NK-92 (cell line): ENCODE data around the gene MTA1.

ENCODE experiments used
- DNase-seq: peaks from one replicate; lab custom pipeline; 2025; ENCODE audit not compliant: unreplicated experiment; lab: John Stamatoyannopoulos, UW

MTA1 gene

GRCh38 chr14:105442125-105442524, 22.5 kb downstream of the MTA1 start:
- no peak for DNase-seq

- DNase-seq = no peak
Observed at GRCh38 chr14:105442834-105443233, 23.2 kb downstream of the MTA1 start.

GRCh38 chr14:105444859-105445258, 25.2 kb downstream of the MTA1 start:
- DNase-seq = no peak

DNA sequence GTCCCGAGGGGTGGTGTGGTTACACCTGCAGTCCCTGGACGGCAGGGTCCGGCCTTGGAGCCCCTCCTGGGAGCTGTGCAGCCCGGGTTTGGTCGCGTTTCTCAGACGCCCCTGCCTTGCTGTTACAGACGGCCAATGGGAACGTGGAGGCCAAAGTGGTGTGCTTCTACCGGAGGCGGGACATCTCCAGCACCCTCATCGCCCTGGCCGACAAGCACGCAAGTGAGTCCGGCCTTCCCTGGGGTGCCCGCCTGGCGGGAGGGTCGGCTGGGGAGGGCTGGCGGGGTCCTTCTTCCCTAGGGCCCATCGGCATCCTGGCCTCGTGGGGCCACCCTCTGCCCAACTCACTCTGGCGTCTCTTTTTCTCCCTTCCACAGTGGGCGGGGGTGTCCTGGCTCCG, 25.7 kb downstream of the MTA1 start:
- DNase-seq = no peak

DNA sequence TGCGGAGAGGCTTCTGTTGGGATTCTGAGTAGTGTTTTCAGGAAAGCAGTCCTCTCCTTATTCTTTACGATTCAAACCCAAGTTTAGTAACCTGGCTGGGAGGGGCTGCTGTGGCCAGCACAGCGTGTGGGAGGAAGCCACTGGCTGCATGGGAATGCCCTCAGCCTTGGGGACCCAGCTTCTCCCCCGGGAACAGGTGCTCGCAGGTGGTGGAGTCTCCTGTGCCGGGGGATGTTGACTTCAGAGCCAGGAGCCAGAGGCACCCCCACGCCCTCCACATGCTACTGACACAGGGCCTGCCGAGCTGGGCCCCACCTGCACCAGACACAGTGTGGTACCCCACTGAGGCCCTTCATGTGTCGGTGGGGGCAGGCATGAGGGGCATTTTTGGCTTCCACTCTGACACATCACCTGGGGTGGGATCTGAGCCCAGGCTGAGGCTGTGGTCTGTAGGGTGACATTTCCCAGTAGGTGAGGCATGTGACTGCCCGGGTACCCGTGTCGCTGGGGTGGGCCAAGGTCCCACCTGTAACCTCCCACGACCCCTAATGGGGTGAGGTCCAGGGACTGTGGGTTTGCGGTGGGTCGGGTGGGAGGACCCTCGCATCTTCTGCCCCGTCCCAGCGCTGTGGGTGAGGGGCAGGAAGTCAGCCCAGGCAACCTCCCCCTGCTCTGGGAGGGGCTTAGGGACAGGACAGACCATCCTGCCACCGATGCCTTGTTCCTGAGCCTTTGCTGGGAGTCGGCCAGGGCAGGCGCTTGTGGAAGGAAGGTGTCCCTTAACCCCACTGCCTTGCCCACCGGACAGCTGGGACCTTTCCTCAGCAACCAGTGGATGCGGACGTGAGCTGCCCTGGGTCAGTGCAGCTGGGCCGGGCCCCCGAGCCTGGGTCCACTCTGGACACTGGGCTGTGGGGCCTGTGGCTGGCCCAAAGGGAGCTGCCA, 26.5 kb downstream of the MTA1 start:
- DNase-seq = no peak

DNA sequence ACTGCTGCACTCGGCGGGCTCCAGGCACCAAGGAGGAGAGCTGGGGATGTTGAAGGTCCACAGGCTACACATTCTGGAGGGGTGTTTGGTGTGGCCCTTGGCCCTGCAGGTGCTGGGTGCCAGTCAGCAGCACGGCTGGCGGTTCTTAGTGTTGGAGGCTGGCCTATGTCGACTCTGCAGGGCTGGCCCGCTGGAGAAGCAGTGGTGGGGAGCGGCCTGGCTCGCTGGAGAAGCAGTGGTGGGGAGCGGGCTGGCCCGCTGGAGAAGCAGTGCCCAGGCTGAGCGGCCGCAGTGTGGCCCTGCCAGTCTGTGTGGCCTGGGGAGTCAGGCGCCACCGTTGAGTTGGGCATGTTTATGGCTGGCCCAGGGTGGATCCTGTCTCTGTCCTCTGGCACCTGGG, 27.3 kb downstream of the MTA1 start:
- no peak for DNase-seq

GRCh38 chr14:105447651-105448640, 28.3 kb downstream of the MTA1 start:
- no peak for DNase-seq

- DNase-seq = no peak
Observed at GRCh38 chr14:105448706-105449111, 29.1 kb downstream of the MTA1 start.

DNA sequence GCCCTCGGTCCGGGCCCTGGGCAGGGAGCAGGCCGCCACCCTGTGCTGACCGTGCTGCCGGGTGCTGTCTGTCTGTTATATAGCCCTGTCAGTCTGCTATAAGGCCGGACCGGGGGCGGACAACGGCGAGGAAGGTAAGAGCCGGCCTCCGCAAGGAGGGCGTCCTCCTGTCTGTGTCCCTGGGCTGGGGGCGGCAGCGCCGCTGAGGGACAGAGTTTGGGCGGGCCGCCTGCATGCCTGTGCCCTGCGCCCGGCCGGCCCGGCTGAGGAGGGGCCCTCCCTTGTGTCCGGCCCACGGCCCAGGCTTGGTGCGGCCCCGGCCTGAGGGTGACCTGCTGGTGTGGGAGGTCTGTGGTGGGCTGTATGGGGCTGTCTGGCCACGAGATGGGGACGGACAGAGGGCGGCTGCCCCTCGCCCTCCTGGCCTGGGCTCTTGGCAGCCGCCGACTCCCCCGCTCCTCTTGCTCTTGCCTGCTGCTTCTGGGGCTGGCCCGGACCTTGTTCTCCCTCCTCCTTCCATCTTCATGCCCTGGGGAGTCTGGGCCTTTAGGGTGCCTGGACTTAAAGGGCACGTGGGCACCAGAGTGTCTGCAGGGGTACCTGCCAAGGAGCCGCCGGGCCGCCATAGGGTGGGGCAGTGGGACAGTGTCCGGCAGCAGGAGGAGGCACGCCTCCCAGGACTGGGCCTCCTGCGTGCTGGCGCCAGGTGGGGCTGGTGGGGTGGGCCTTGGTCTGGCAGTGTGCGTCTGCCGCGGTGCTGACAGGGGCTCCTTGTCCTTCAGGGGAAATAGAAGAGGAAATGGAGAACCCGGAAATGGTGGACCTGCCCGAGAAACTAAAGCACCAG, 29.9 kb downstream of the MTA1 start:
- DNase-seq = no peak

DNA sequence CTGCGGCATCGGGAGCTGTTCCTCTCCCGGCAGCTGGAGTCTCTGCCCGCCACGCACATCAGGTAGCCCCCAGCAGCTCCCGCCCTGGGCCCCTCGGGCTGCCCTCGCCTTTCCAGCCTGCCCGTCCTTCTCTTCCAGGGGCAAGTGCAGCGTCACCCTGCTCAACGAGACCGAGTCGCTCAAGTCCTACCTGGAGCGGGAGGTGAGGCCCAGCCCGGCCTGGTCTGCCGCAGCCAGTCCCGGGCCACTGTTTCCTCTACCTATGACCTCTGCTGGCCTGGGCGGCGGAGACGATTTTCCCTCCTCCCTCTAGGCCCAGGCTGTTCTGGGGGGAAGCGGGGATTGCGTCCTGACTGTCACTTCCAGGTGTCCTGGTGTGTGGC, 30.5 kb downstream of the MTA1 start:
- no peak for DNase-seq

DNA sequence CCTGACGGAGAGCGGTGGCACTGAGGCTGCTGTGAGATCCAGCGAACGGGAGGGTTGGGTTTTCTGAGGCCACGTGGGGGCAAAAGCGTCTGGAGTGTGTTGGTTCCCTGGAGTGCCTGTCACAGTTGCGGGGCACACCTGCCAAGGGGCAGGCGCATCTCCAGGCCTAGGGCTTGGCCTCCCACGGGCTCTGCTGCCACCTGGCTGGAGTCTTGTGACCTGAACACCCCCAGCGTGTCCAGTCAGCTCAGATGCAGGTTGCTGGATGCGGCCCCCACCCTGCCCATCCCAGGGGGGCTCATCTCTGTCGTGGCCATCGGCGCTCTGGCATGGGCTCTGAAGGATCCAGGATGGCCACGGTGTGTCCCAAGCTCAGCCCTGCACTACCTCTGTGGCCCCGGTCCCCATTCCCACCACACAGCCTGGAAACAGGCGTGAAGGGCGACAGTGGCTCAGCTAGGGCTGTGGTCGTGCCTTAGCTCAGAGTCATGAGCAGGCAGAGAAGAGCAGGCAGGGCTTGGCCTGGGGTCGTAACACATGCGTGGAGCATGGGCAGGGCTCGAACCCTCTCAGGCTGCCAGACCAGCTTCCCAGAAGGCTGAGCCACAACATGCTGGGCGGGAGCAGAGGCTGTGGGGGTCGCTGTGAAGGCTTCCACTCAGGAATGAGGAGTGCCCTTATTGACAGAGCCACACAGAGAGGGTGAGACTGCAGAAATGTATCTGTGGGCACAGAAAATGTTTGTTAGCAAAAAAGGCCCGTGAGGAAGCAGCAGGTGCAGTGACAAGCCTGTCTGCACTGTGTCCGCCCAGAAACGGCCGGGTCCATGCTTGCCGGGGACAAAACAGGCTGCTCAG, 31.5 kb downstream of the MTA1 start:
- no peak for DNase-seq

GRCh38 chr14:105452963-105453362, 33.3 kb downstream of the MTA1 start:
- DNase-seq = no peak

DNA sequence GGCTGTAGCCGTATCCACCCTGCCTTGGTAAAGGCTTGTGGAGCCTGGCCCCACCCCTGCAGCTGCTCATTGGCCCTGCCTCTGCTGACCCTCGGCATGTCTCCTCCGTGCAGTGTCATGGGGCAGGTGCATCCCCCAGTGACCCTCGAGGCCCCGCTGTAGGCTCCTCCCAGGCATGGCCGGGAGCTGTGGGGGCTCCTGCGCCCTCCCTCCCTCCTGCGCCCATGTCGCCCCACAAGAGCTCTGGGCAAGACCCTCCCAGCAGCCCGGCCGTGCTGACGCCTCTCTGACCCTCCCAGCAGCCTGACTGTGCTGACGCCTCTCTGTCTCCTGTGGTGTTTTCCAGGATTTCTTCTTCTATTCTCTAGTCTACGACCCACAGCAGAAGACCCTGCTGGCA, 34.2 kb downstream of the MTA1 start:
- DNase-seq = no peak

DNA sequence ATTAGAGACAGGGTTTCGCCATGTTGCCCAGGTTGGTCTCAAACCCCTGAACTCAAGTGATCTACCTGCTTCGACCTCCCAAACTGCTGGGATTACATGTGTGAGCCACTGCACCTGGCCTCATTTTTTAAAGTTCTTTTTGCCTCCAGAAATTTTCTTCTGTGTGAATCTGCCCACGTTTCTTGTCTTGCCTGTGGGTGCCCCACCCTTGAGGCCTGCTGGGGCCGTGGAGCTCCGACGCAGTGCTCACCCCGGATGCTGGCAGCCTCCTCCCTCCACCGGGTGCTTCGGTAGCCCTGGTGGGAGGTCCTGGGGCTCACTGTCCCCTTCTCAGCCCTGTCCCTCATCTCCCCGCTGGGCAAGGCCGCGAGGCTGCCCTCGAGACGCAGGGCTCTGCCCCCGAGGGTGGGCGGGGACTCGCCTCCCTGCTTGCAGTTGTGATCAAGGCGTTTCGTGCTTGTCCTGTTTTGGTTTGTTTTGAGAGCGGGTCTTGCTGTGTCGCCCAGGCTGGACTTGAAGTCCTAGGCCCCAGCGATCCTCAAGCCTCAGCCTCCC, 35.5 kb downstream of the MTA1 start:
- DNase-seq = no peak

- no peak for DNase-seq
Observed at GRCh38 chr14:105455766-105456660, 36.4 kb downstream of the MTA1 start.

DNA sequence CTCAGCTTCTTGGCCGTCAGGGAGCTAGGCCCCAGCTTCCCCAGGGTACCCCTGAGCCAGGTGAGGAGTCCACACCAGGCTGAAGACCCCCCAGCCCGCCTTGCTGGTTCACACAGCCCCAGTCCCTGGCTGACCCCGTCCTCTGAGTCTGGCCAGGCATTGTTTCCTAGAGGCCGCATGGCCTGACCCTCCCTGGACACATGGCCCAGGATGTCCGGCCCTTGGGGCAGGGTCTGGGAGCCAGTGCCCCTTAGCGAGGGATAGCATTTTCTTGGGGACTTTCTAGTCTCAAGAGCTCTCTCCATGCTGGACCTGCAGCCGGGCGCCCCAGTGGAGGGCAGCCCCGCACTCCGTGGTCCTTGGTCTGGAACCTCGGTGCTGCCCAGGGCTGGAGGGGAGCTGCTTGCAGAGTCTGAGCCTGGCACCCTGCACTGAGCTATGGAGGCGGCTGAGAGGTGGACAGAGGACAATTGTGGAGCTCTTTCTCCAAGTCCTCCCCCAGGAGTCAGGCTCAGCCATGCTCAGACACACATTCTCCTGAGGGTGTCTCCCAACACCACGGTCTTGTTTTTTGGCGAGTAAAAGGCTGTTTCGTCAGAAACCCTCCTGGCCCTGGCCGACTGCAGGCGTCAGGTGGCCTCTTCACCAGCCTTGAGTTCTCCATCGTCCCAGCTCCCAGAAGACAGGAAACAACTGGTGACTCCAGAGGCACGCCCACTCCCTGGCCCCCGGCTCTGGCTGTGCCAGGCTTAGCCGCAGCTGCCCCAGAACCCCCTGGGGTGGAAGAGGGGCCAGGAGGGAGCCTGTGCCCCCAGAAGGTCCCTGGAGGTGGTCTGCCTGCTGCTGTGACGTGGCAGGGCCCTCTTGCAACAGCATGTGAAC, 37.4 kb downstream of the MTA1 start:
- no peak for DNase-seq

- DNase-seq = no peak
Observed at GRCh38 chr14:105458010-105458409, 38.4 kb downstream of the MTA1 start.

- no peak for DNase-seq
Observed at GRCh38 chr14:105458571-105458970, 38.9 kb downstream of the MTA1 start.
